ENCODE results near the gene PHPT1. TPM values are rescaled to one million over a fixed set of nuclear protein-coding genes. Genes with fewer than 3 reads are reported as not detected.

PHPT1 gene
- total RNA-seq, 4 donors from 2014 or later = 43.4 to 84.1 (median 53.9) TPM

- H3K27me3 ChIP-seq = no peaks in the 10 kb centered on the region
- no peak for TF ChIP-seq POLR2AphosphoS5 (IDR thresholded peaks at IDR 0.05)
- no peak for TF ChIP-seq CTCF (IDR thresholded peaks at IDR 0.05)
- H3K4me3 ChIP-seq = no peak overlapping the region
- H3K36me3 ChIP-seq = peaks cover 27 to 58% (median 52%) of the 10 kb centered on the region in 4 donors
- H3K4me1 ChIP-seq = peaks cover 10 to 20% (median 18%) of the 10 kb centered on the region in 4 donors
- H3K27ac ChIP-seq (replicated peaks in 1 of 4) = no peak overlapping the region
- intact Hi-C loops (cut with DNase I) = no loop called here
- WGBS = 87% methylated on average over 21 of the region's 30 CpGs
- H3K9me3 ChIP-seq = no peaks in the 10 kb centered on the region
- no peak for DNase-seq (ENCODE audit: extremely low spot score)
These were observed 25.8 kb upstream of the PHPT1 start for GRCh38 chr9:136823136-136824046.

GRCh38 chr9:136824496-136825225, 24.5 kb upstream of the PHPT1 start:
- intact Hi-C loops (cut with DNase I) = no loop called here
- no peaks in the 10 kb centered on the region for H3K9me3 ChIP-seq
- DNase-seq (ENCODE audit: extremely low spot score) = no peak
- WGBS = 91% methylated on average over 10 of the region's 21 CpGs
- no peak overlapping the region for H3K27ac ChIP-seq (replicated peaks in 1 of 4)
- peaks cover 40 to 66% (median 64%) of the 10 kb centered on the region in 4 donors for H3K36me3 ChIP-seq
- no peak overlapping the region for H3K4me3 ChIP-seq
- no peaks in the 10 kb centered on the region for H3K27me3 ChIP-seq
- peaks cover 10 to 20% (median 18%) of the 10 kb centered on the region in 4 donors for H3K4me1 ChIP-seq
- TF ChIP-seq POLR2A (IDR thresholded peaks at IDR 0.05; ENCODE audit: low read depth) (no peak), POLR2AphosphoS5 (IDR thresholded peaks at IDR 0.05) (no peak), CTCF (IDR thresholded peaks at IDR 0.05) (no peak), EP300 (IDR thresholded peaks at IDR 0.05) (no peak)

- H3K36me3 ChIP-seq = peaks cover 49 to 75% (median 73%) of the 10 kb centered on the region in 4 donors
- TF ChIP-seq CTCF (IDR thresholded peaks at IDR 0.05) = no peak
- no peak for TF ChIP-seq POLR2A (IDR thresholded peaks at IDR 0.05; ENCODE audit: low read depth)
- TF ChIP-seq POLR2AphosphoS5 (IDR thresholded peaks at IDR 0.05) = no peak
- no peak for TF ChIP-seq EP300 (IDR thresholded peaks at IDR 0.05)
These were observed 23.7 kb upstream of the PHPT1 start for GRCh38 chr9:136825295-136826187.

GRCh38 chr9:136826188-136826541, 23.0 kb upstream of the PHPT1 start:
- Histone ChIP-seq H3K9me3 (no peaks in the 10 kb centered on the region), H3K36me3 (peaks cover 52 to 81% (median 79%) of the 10 kb centered on the region in 4 donors), H3K27ac (replicated peaks in 1 of 4) (no peak overlapping the region), H3K4me1 (peaks cover 5 to 12% (median 11%) of the 10 kb centered on the region in 4 donors), H3K27me3 (no peaks in the 10 kb centered on the region), H3K4me3 (no peak overlapping the region)
- WGBS = 90% methylated on average over 11 of the region's 17 CpGs
- no peak for TF ChIP-seq CTCF (IDR thresholded peaks at IDR 0.05)
- TF ChIP-seq POLR2A (IDR thresholded peaks at IDR 0.05; ENCODE audit: low read depth) = no peak
- TF ChIP-seq POLR2AphosphoS5 (IDR thresholded peaks at IDR 0.05) = no peak
- TF ChIP-seq EP300 (IDR thresholded peaks at IDR 0.05) = no peak
- intact Hi-C loops (cut with DNase I) = no loop called here
- DNase-seq (ENCODE audit: extremely low spot score) = no peak

More at GRCh38 chr9:136825295-136826187, 23.7 kb upstream of the PHPT1 start:
- Histone ChIP-seq H3K27ac (replicated peaks in 1 of 4) (no peak overlapping the region), H3K4me3 (no peak overlapping the region), H3K9me3 (no peaks in the 10 kb centered on the region), H3K4me1 (peaks cover 10 to 18% (median 17%) of the 10 kb centered on the region in 4 donors), H3K27me3 (no peaks in the 10 kb centered on the region)
- intact Hi-C loops (cut with DNase I) = no loop called here
- no peak for DNase-seq (ENCODE audit: extremely low spot score)
- 87% methylated on average over 31 of the region's 44 CpGs for WGBS
